ENCODE data around the gene RNF40.

GRCh38 chr16:30777591-30778297 lies 15.6 kb downstream of the RNF40 start:
- TF ChIP-seq, protein P1, sequence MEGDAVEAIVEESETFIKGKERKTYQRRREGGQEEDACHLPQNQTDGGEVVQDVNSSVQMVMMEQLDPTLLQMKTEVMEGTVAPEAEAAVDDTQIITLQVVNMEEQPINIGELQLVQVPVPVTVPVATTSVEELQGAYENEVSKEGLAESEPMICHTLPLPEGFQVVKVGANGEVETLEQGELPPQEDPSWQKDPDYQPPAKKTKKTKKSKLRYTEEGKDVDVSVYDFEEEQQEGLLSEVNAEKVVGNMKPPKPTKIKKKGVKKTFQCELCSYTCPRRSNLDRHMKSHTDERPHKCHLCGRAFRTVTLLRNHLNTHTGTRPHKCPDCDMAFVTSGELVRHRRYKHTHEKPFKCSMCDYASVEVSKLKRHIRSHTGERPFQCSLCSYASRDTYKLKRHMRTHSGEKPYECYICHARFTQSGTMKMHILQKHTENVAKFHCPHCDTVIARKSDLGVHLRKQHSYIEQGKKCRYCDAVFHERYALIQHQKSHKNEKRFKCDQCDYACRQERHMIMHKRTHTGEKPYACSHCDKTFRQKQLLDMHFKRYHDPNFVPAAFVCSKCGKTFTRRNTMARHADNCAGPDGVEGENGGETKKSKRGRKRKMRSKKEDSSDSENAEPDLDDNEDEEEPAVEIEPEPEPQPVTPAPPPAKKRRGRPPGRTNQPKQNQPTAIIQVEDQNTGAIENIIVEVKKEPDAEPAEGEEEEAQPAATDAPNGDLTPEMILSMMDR (IDR thresholded peaks at IDR 0.05; ENCODE audit: low read length), result no peak
- TF ChIP-seq EZH2 (optimal IDR thresholded peaks at IDR 0.05; ENCODE audit: low read depth, low read length) (no peak), EZH2phosphoT487 (IDR thresholded peaks at IDR 0.05; ENCODE audit: low read length) (no peak)

Data from MM.1S (cell line).